Germinal center (tissue), 1 donor: ENCODE measurements around the gene NLGN1.

Experiments
- DNase-seq: peaks from one replicate; pipeline ENCODE4 v3.0.0; 2012; ENCODE audit warnings: mixed read lengths, low spot score

NLGN1 gene

DNA sequence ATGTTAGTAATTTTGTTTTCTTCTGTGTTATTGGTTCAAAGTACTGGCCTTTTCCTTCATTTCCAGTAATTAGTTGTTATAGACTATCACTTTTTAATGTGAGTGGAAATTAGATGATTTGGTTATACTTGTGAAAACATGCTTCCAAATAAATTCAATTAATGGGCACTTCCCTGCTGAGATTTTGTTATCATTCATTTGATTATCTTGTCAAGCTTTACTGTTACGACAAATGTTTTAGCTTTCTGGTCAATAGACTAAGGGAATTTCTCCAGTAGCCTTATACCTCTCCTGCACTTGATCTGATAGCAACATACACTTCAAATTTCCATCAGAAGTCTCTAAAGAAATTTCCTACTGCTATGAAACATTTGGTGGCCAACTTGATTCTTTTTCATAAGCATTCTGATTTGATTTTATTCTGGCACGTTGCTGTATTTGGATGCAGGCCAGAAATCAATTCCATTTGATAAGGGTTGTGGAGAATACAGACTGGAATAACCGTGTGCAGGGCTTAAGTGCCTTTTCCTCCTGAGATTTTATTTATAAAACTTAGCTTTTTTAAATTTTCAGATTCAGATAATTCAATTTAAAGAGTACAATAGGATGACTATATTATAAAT is 887.8 kb downstream of the NLGN1 start:
- no peak for DNase-seq

GRCh38 chr3:174287705-174288104 is 890.2 kb downstream of the NLGN1 start:
- DNase-seq: no peak

DNA sequence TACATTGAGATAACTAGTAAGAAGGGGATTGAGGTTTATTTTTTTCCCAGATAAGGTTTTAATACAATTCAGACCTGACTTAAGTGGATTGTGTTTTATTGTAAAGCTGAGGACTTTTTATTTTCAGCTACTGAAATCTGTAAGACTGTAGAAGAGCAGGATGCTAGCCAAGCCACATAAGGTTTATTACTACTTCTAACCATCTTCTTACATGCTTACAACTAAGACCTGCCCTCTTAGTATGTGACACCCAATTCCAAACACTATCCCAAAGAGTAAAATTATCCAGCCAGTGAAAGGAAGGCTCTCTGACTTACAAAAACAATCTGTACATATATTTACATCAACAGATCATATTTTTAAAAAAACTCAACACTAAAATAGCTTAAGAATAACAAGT is 897.1 kb downstream of the NLGN1 start:
- no peak for DNase-seq

DNA sequence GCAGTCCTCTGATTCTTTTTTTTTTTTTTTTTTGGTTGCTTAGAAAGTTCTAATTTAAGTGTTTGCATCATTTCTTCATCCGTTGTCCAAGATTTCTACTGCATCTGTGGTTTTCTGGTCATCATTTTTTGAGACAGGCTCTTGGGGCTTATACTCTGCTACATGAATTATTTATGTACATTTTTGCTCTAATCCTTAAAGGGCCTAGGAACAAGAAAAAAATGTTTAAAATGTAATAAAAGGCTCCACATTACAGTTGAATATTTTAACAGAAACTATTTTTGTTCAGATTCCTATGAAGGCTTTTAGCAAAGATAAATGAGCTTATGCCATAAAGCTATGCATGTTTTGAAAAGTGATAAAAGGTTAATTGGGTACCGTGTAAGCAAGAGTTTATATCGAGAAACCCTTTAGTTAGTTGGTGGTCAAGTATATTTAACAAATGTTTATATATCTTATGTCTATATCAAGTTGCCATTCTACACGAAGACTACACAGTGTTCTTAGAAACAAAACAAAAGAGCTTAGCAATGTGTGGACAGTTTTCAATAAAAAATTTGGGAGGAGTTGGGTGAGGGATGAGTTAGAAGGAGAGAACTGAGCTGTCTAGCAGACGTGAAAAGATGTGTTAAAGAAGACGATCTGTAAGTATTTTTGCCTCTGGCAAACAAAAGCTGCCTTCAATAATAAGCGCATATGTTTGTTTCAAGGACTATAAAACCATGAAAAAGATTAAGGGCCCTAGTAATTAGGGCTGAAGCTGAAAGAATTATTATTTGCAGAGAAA is 898.0 kb downstream of the NLGN1 start:
- DNase-seq: no peak

DNA sequence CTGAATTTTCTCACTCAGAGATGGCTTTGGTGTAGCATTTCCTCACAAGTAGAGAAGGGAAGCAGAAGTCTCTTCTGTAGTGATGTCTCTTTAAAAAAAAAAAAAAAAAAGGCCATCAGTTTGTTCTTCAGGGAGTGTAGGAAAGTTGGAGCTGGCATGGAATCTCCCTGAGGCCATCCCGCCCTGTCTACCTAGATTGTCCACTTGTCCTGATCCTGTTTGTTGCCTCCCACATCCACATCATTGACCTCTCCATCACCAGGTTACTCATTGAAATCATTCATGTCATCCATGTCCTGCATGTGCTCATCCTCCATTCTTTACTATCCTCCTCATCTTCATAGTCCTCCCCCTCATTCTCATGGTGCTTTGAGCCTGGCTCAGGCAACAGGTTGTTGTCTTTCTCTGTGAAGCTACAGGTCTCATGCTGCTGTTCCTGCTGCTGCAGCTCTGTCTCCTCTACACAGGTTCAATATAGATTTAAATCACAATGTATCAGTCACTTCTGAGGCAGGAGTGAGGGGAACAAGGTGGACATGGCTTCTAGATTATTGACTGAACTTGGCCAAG is 905.3 kb downstream of the NLGN1 start:
- DNase-seq: no peak

DNA sequence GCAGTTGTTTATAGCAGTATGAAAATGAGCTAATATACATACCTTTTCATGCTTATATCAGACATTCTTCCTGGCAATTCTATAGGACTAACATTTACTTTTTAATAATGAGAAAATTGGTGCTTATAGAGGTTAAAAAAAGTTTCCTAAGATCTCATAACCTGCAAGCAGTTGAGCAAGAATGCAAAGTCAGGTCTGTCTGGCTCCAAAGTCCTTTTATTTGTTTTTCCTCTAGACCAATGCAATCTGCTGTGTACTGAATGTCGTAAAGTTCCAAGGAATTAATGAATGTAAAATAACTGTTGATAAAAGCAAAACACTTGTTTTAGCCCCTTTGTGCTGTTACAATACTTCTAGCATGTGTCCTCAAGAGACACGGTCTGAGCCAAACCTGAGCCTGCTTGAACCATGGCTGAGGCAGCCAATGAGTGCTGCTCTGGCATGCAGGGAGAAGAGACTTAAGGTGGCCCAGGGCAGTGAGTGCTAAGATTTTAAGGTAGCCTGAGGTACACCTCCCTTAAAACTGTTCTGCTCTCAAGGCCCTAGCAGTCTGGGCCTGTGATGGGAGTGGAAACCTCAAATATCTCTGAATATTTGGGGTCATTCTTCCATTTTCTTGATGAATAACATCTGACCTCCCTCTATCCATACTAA is 906.5 kb downstream of the NLGN1 start:
- no peak for DNase-seq

GRCh38 chr3:174308736-174309135 is 911.2 kb downstream of the NLGN1 start:
- no peak for DNase-seq

GRCh38 chr3:174310475-174310983 is 913.0 kb downstream of the NLGN1 start:
- no peak for DNase-seq

DNA sequence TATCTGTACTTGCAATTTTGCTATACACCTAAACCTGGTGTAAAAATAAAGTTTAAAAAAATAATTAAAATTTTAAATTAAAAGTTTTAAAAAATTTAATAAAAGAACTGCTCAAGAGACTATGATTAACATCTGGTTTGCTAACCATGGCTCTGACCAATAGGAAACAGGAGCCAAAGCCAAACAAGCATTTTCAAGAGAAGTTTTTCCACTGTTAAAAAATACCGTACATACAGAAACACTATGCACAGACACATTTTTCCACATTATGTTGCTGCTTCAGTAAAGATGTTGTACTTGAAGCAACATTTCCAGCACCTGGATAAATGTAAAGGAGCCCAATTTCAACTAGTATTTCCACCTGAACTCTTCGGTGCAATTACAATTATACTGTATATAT is 917.7 kb downstream of the NLGN1 start:
- no peak for DNase-seq

DNA sequence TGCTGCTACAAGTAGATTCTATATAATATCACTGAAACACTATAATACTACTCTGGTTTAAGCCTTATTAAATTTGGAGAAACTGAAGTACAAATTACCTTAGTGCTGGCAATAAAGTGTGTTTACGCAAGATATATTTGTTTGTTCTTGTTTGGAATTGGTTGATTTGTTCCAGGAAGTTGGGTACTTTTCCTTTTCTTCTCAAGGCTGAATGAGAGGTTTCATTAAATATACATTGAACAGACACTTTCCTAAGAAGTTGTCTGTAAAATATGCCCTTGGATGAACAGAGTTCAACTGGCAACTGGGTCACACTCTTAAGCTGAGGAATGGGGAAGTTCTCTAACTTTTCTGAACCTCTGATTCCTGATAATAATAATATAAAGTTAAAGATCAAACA is 919.5 kb downstream of the NLGN1 start:
- no peak for DNase-seq

GRCh38 chr3:174318181-174318580 is 920.6 kb downstream of the NLGN1 start:
- no peak for DNase-seq

GRCh38 chr3:174321548-174321947 is 924.0 kb downstream of the NLGN1 start:
- DNase-seq: no peak

DNA sequence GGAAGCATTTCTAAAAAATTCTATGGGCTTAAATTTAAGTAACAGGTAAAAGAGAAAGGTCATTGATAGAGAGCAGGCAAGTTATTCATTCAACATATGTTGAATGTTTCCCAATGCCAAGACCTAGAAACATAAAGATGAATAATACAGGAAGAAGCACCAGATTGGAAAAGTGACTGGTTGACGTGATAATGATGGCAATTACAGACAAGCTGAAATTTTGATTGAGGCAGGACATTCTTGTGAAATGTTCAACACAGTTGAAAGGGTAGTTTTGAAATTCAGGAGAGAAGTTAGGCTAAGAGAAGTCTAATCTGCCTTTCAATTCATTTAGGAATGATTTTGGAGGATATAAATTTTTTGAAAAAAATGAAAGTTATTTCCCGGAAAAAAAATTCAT is 925.2 kb downstream of the NLGN1 start:
- DNase-seq: no peak

GRCh38 chr3:174325171-174325570 is 927.6 kb downstream of the NLGN1 start:
- no peak for DNase-seq

- DNase-seq: no peak
These were observed 928.5 kb downstream of the NLGN1 start for GRCh38 chr3:174325834-174326700.

DNA sequence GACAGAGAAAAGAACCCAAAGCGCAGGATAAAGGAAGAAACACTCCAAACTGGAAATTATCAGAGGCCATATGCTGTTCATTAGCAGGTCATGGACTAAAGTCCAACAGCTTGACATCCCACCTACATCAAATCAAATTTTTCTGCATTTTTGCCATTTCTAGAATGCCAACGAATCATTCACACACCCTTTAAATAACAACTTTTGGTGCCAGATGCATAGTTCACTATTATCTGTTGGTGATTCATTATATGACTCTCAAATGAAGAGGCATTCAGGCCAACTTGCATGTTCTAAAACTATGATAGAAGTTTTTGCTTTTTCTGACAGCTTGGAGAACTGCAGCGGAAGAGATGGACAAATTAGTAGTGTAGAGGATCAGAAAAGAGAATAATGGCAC is 931.8 kb downstream of the NLGN1 start:
- no peak for DNase-seq

DNA sequence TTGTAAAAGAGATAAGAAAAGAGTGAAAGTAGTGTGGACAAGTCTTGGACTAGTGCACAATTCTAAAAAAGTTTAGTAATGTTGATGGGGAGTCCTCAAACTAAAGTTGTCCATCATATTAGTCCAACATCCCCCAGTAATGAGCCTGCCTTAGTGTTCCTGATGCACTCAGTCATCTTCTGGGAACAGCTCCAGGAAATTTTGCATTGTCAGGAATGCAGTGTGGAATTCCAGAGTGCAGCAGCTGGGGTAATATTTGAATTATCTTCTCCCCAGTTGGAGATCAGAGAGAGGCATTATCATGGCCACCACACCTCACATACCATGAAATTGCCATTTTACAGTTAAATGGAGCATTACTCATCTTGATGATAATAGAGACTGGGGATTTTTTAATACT is 932.8 kb downstream of the NLGN1 start:
- no peak for DNase-seq

DNA sequence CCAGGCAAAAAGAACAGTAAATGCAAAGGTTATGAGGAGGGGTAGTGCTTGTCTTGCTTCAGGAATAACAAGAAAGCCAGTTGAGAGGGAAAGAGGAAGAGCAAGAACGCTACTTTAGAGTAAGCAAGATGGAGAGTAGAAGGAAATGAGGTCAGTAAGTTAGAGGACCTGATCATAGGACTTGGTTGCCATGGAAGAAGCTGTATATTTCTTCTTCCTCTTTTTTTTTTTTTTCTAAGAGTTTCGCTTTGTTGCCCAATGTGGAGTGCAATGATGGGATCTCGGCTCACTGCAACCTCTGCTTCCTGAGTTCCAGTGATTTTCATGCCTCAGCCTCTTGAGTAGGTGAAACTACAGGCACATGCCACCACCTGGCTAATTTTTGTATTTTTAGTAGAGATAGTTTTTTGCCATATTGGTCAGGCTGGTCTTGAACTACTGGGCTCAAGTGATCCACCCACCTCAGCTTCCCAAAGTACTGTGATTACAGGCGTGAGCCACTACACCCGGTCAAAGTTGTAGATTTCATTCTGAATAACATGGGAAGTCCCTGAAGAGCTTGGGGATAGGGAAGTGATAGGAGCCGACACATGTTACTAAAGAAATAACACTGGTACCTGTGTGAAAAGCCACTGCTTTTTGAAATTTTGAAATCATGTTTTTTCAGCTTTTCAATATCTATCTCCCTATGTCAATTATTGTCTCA is 933.7 kb downstream of the NLGN1 start:
- DNase-seq: no peak

DNA sequence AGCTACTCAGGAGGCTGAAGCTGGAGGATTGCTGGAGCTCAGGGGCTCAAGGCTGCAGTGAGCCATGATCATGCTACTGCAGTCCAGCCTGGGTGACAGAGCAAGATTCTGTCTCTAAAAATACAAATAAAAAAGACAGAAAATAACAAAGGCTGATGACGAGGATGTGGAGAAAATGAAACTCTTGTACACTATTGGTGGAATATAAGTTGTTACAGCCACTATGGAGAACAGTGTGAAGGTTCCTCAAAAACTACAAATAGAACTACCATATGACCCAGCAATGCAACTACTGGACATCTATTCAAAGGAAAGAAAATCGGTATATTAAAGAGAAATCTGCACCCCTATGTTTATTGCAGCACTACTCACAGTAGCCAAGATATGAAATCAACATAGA is 934.8 kb downstream of the NLGN1 start:
- no peak for DNase-seq

GRCh38 chr3:174333640-174334039 is 936.1 kb downstream of the NLGN1 start:
- no peak for DNase-seq

- no peak for DNase-seq
These were observed 936.6 kb downstream of the NLGN1 start for GRCh38 chr3:174334111-174334510.
